ENCODE measurements around the gene DIAPH3. TPM values are rescaled to one million over a fixed set of nuclear protein-coding genes. Genes with fewer than 3 reads are reported as not detected.

The DIAPH3 gene
- total and polyA plus RNA-seq, 7 donors: 0.16 to 3.8 (median 1.1) TPM; not detected in 1

DNA sequence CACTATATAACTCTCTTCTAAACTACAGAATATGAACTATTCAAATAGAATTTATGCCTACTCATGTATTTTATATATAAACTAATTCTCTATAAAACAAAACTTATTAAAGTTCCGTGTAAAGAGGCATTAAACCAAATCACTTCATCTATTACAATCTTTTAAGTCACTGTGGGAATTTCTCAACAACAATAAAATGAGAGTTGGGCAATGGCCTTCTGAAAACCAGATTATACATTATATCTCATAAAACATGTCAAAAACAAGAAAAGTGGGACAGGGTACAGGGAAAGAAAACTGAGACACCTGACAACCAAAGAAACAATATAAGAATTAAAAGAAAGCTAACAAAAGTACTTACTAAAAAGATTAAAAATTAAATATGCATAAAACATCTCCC is 145.2 kb downstream of the DIAPH3 start:
- no peaks in the 10 kb centered on the region for H3K36me3 ChIP-seq
- H3K4me1 ChIP-seq: no peaks in the 10 kb centered on the region
- no peak overlapping the region for H3K27ac ChIP-seq
- TF ChIP-seq EP300 (IDR thresholded peaks at IDR 0.05): no peak
- TF ChIP-seq POLR2AphosphoS5 (IDR thresholded peaks at IDR 0.05): no peak
- TF ChIP-seq, protein P1, sequence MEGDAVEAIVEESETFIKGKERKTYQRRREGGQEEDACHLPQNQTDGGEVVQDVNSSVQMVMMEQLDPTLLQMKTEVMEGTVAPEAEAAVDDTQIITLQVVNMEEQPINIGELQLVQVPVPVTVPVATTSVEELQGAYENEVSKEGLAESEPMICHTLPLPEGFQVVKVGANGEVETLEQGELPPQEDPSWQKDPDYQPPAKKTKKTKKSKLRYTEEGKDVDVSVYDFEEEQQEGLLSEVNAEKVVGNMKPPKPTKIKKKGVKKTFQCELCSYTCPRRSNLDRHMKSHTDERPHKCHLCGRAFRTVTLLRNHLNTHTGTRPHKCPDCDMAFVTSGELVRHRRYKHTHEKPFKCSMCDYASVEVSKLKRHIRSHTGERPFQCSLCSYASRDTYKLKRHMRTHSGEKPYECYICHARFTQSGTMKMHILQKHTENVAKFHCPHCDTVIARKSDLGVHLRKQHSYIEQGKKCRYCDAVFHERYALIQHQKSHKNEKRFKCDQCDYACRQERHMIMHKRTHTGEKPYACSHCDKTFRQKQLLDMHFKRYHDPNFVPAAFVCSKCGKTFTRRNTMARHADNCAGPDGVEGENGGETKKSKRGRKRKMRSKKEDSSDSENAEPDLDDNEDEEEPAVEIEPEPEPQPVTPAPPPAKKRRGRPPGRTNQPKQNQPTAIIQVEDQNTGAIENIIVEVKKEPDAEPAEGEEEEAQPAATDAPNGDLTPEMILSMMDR (IDR thresholded peaks at IDR 0.05): no peak
- TF ChIP-seq POLR2A (IDR thresholded peaks at IDR 0.05): no peak
- 45 to 61% methylated on average over 1 of the region's 1 CpG for WGBS, 2 donors
- intact Hi-C loops (cut with DNase I): no loop called here
- H3K4me3 ChIP-seq: no peak overlapping the region
- no peaks in the 10 kb centered on the region for H3K27me3 ChIP-seq
- no peaks in the 10 kb centered on the region for H3K9me3 ChIP-seq
- no peak for DNase-seq

DNA sequence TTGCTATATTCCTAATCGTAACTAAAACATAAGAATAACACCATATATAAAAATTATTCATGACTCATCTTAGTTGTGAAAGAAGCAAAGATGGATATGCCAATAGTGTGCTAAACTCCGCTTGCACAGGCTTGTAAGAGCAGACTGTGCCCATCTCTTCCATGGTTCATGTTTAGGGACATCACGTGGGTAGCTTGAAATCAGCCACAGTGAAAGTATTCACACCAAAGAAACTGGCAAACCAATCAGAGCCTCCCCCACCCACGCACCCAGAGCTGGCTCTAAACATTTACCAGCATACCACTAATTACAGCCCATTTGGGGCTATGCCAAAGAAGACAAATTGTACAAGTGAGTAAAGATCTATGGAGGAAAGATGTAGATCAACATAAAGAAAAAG is 147.5 kb downstream of the DIAPH3 start:
- 90 to 95% methylated on average over 4 of the region's 4 CpGs for WGBS, 2 donors
- intact Hi-C loops (cut with DNase I): no loop called here
- no peaks in the 10 kb centered on the region for H3K36me3 ChIP-seq

DNA sequence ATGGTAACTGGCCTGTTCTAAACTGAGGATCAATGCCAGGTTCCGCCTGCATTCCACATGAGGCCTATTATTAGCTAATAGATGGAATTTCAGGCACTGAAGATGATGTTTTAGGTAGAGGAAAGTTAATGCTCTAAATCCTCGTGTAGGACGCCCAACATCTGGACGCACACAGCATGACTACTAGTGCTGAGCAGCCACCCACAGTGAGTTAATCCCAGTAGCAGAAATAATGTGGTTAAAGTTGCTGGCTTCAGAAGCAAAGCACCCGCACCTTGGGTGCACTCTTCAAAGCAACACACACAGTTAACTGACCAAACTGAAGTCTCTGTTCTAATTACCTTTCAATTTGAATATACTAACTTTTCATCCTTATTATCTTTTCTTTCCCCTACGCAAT is 150.6 kb downstream of the DIAPH3 start:
- no peaks in the 10 kb centered on the region for H3K4me1 ChIP-seq
- no peak overlapping the region for H3K27ac ChIP-seq
- no peaks in the 10 kb centered on the region for H3K27me3 ChIP-seq
- no peak overlapping the region for H3K4me3 ChIP-seq
- no peaks in the 10 kb centered on the region for H3K9me3 ChIP-seq
- intact Hi-C loops (cut with DNase I): no loop called here
- no peaks in the 10 kb centered on the region for H3K36me3 ChIP-seq
- DNase-seq: no peak
- 87 to 95% methylated on average over 6 of the region's 6 CpGs for WGBS, 2 donors
- no peak for TF ChIP-seq EP300 (IDR thresholded peaks at IDR 0.05)
- no peak for TF ChIP-seq POLR2A (IDR thresholded peaks at IDR 0.05)
- TF ChIP-seq POLR2AphosphoS5 (IDR thresholded peaks at IDR 0.05): no peak
- TF ChIP-seq, protein P1 (IDR thresholded peaks at IDR 0.05): no peak

More for the DNA sequence above, 147.5 kb downstream of the DIAPH3 start:
- Histone ChIP-seq H3K4me3 (no peak overlapping the region), H3K27ac (no peak overlapping the region), H3K27me3 (no peaks in the 10 kb centered on the region), H3K4me1 (no peaks in the 10 kb centered on the region), H3K9me3 (no peaks in the 10 kb centered on the region)
- no peak for TF ChIP-seq POLR2AphosphoS5 (IDR thresholded peaks at IDR 0.05)
- no peak for DNase-seq

DNA sequence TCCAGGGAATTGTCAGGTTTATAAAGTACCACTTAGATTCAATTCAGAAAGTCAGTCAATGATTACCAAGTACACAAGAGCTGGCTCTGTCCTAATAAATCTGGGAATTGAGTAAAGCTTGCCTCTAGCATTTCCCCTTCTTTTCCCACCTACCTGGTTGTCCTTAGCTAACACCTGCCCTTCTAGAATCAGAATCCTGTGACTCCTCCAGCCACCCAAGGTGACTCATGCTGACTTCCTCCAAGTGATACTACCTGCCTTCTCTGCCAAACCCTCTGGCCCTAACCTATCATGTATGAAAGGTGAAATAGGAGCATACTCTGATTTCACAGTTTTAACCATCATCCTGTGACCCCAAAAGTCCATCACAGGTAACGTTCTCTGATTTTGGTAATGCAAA is 151.2 kb downstream of the DIAPH3 start:
- H3K36me3 ChIP-seq: no peaks in the 10 kb centered on the region
- no peak overlapping the region for H3K27ac ChIP-seq
- no peak for TF ChIP-seq POLR2AphosphoS5 (IDR thresholded peaks at IDR 0.05)
- TF ChIP-seq POLR2A (IDR thresholded peaks at IDR 0.05): no peak
- TF ChIP-seq EP300 (IDR thresholded peaks at IDR 0.05): no peak
- TF ChIP-seq, protein P1 (IDR thresholded peaks at IDR 0.05): no peak
- 45 to 73% methylated on average over 1 of the region's 1 CpG for WGBS, 2 donors
- H3K9me3 ChIP-seq: no peaks in the 10 kb centered on the region
- intact Hi-C loops (cut with DNase I): no loop called here
- H3K4me1 ChIP-seq: no peaks in the 10 kb centered on the region
- no peak for DNase-seq
- no peaks in the 10 kb centered on the region for H3K27me3 ChIP-seq
- H3K4me3 ChIP-seq: no peak overlapping the region

DNA sequence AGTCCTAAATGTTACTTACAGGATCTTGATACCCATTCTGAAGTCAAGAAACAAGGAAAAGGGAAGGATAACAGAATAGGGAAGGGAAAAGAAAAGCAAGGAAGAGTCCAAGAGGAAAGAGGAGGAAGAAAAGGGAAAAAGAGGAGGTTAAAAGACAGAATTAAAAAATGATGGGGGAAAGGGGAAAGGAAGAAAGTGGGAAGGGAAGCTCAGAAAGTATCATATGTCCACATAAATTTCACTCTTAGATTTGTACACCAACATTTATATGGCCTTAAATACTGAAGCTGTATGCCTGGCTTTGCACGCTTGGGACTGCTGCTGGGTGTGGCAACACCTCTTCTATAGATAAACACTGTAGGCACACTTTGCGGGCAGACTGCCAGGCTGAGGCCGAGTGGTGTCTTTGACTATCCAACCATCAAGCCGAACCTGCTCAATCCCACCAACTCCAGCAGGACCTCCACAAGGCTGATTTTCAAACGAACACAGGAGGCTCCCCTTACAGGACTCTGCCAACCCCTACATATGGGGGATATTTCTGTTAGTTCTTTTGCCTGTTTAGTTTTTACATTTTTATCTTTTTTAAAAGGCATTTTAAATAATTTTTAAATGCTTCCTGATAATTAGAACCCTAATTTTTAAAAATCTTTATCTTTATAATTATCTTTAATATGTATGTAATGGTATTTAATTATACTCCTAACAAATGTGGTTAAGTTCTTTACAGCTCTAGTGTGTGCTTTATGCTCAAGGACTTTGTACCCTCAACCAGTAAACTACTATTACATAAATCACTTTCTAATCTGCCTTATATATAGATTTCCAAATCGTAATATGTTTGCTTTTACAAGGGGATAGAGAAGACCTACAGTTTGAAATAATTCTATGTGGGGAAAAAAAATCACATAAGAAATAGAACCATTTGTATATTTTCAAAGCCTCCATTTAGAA is 154.2 kb downstream of the DIAPH3 start:
- Histone ChIP-seq H3K27ac (no peak overlapping the region), H3K4me3 (no peak overlapping the region), H3K9me3 (no peaks in the 10 kb centered on the region), H3K4me1 (no peaks in the 10 kb centered on the region), H3K27me3 (no peaks in the 10 kb centered on the region), H3K36me3 (no peaks in the 10 kb centered on the region)
- TF ChIP-seq POLR2A (IDR thresholded peaks at IDR 0.05) (no peak), EP300 (IDR thresholded peaks at IDR 0.05) (no peak), POLR2AphosphoS5 (IDR thresholded peaks at IDR 0.05) (no peak)
- TF ChIP-seq, protein P1 (IDR thresholded peaks at IDR 0.05): no peak
- no peak for DNase-seq
- intact Hi-C loops (cut with DNase I): no loop called here
- WGBS, 2 donors: 19 to 69% methylated on average over 6 of the region's 6 CpGs

Data from sigmoid colon (tissue), 7 donors.